SK-N-MC (cell line): ENCODE results near the gene CHN1.

Source experiments
- EZH2 ChIP-seq: fragments of 200-600 bp; sonication (generic); IDR thresholded peaks from one replicate; pipeline ENCODE4 v1.6.1; 2017; ENCODE audit warnings: antibody characterized with exemption
- FOXP2 ChIP-seq: optimal IDR thresholded peaks from 2 replicates; pipeline ENCODE3; 2011; ENCODE audit warnings: mild to moderate bottlenecking, moderate library complexity; ENCODE audit not compliant: insufficient read depth; ENCODE audit errors: extremely low read length, control extremely low read depth
- POLR2AphosphoS5 ChIP-seq: IDR thresholded peaks from 2 replicates; pipeline ENCODE4 v1.6.1; 2012; ENCODE audit warnings: mild to moderate bottlenecking, low read depth, low read length, borderline replicate concordance

DNA sequence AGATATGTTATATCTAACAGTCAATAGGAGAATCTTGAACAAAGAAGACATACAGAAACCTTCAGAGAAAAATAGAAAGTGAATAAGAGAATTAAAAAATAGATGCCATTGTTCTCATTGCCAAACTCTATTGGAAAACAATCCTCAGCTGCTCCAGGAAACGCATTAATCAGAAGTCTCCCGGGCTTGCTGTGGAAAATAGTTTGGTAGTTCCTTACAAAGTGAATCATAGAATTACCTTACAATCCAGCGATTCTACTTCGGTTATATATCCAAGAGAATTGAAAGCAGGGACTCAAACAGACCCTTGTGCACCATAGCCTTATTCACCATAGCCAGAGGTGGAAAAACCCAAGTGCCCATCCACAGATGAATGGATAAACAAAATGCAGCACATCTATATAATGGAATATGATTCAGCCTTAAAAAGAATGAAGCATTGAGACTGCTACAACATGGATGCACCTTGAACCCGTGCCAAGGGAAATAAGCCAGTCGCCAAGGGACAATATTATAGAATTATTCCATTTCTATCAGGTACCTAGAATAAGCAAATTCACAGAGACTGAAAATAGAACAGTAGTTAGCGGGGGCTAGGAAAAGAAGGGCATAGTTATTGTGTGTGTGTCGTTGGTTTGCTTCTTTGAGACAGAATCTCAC, 219.0 kb downstream of the CHN1 start:
- TF ChIP-seq POLR2AphosphoS5 (no peak), EZH2 (no peak), FOXP2 (no peak)
